Upper lobe of left lung (tissue), 4 donors: ENCODE measurements around the gene STEAP3.

ENCODE experiments used
- EP300 ChIP-seq, 4 donors: sonication (generic); formaldehyde crosslinking; IDR thresholded peaks; one replicate each; pipeline ENCODE4 v1.5.1; 2017; ENCODE audit warnings: antibody characterized with exemption in 4 of 4, control low read depth in 2 of 4
- TF ChIP-seq, protein P1 (sequence below), 6 experiments: fragments of 450-650 bp in 4 of 6; fragments of 200-600 bp in 2 of 6; sonication (generic) in 2 of 6; IDR thresholded peaks; one replicate each; pipeline ENCODE4 v1.5.1; 2016 to 2019; ENCODE audit warnings: antibody characterized with exemption in 6 of 6

DNA sequence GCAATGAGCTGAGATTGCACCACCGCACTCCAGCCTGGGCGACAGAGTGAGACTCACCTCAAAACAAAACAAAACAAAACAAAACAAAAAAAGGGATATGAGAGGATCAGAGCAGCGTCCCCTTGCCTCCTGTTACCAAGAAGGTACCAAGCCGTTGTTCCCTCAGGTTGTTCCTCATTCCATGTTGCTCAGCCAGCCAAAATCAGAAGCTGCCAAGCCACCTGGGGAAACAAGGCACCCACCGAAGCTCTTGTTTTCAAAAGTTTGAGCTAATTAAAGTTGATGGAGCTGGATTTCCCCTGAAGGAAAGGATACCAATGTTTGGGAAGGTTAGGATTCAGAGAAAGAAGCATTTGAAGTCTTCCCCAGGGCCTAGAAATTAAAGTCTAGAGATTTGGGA, 21.8 kb upstream of the STEAP3 start:
- TF ChIP-seq, protein P1, sequence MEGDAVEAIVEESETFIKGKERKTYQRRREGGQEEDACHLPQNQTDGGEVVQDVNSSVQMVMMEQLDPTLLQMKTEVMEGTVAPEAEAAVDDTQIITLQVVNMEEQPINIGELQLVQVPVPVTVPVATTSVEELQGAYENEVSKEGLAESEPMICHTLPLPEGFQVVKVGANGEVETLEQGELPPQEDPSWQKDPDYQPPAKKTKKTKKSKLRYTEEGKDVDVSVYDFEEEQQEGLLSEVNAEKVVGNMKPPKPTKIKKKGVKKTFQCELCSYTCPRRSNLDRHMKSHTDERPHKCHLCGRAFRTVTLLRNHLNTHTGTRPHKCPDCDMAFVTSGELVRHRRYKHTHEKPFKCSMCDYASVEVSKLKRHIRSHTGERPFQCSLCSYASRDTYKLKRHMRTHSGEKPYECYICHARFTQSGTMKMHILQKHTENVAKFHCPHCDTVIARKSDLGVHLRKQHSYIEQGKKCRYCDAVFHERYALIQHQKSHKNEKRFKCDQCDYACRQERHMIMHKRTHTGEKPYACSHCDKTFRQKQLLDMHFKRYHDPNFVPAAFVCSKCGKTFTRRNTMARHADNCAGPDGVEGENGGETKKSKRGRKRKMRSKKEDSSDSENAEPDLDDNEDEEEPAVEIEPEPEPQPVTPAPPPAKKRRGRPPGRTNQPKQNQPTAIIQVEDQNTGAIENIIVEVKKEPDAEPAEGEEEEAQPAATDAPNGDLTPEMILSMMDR (IDR thresholded peaks at IDR 0.05) = no peak
- no peak for TF ChIP-seq EP300 (IDR thresholded peaks at IDR 0.05)
